K562 (cell line): ENCODE data around the gene TNFSF15. TPM values are rescaled to one million over a fixed set of nuclear protein-coding genes. Genes with fewer than 3 reads are reported as not detected.

ENCODE experiments used
- ETV1 ChIP-seq: fragments of 450-650 bp; conservative IDR thresholded peaks from 2 replicates; pipeline ENCODE4 v1.6.1; 2016; ENCODE audit warnings: missing genetic modification characterization, control low read depth, low read depth, missing compliant biosample characterization
- FOXM1 ChIP-seq, 2 experiments: fragments of 450-650 bp in 1 of 2; sonication (generic) in 1 of 2; formaldehyde crosslinking in 1 of 2; IDR thresholded peaks; 2 replicates each; pipeline versions ENCODE4 v1.6.1 to v1.9.0; 2017 to 2022; ENCODE audit warnings: low read depth in 2 of 2, mild to moderate bottlenecking in 2 of 2, missing genetic modification reagents in 1 of 2, moderate library complexity in 1 of 2
- RB1 ChIP-seq: fragments of 450-650 bp; IDR thresholded peaks from 2 replicates; pipeline ENCODE4 v1.6.1; 2017; ENCODE audit warnings: low read depth, mild to moderate bottlenecking
- SIX5 ChIP-seq, 2 experiments: IDR thresholded peaks; 2 replicates each; pipeline ENCODE4 v1.6.1; 2011; ENCODE audit warnings: low read length in 2 of 2, borderline replicate concordance in 1 of 2, low read depth in 1 of 2, mild to moderate bottlenecking in 1 of 2, moderate library complexity in 1 of 2; ENCODE audit not compliant: insufficient read depth in 1 of 2
- ZBTB1 ChIP-seq: sonication (generic); formaldehyde crosslinking; IDR thresholded peaks from 2 replicates; pipeline ENCODE4 v1.8.1; 2023; ENCODE audit warnings: missing genetic modification reagents, low read depth, mild to moderate bottlenecking, borderline replicate concordance
- ZEB2 ChIP-seq: fragments of 450-650 bp; IDR thresholded peaks from 2 replicates; pipeline ENCODE4 v1.6.1; 2016
- ZFPM2 ChIP-seq: fragments of 250-450 bp; sonication (Bioruptor Pico); IDR thresholded peaks from 2 replicates; pipeline ENCODE4 v1.5.1; 2022; ENCODE audit warnings: mild to moderate bottlenecking
- ZNF384 ChIP-seq: IDR thresholded peaks from 2 replicates; pipeline ENCODE4 v1.6.1; 2012; ENCODE audit warnings: low read depth, low read length, improper control_type of control experiment
- ZNF76 ChIP-seq: fragments of 250-450 bp; sonication (Bioruptor Pico); IDR thresholded peaks from 2 replicates; pipeline ENCODE4 v1.4.0; 2020; ENCODE audit warnings: mild to moderate bottlenecking, moderate library complexity, borderline replicate concordance
- ZNF780A ChIP-seq: fragments of 250-450 bp; sonication (Bioruptor Pico); IDR thresholded peaks from 2 replicates; pipeline ENCODE4 v1.5.0; 2021; ENCODE audit warnings: mild to moderate bottlenecking
- polyA plus RNA-seq, 8 experiments: library from polyadenylated mRNA; depleted of rRNA in 4 of 8; stranded (reverse) in 5 of 8; unstranded in 3 of 8; fragments of >200 nt; fragmentation: Nextera tagmentation in 2 of 8; fragmentation: Illumina TruSeq in 1 of 8; extraction: Ambion mirVana in 2 of 8; extraction: Trizol in 1 of 8; gene quantifications; 2 replicates each; pipeline versions ENCODE4 v1.2.1 to v1.2.3, GENCODE V29; 2011 to 2014; ENCODE audit warnings: inconsistent platforms in 1 of 8, missing spikeins in 1 of 8
- total RNA-seq, 7 experiments: library from RNA; depleted of rRNA in 6 of 7; stranded (reverse); fragments of >200 nt in 6 of 7; fragmentation: Illumina TruSeq in 2 of 7; extraction: Trizol in 2 of 7; gene quantifications; 2 replicates each; pipeline versions ENCODE4 v1.2.1 to v1.2.3, GENCODE V29; 2011 to 2021; ENCODE audit warnings: low replicate concordance in 1 of 7
- TF ChIP-seq, protein P1 (sequence below): fragments of 200-800 bp; sonication (Bioruptor generic); IDR thresholded peaks from 2 replicates; pipeline ENCODE4 v1.6.1; 2017; ENCODE audit warnings: missing genetic modification characterization, missing compliant biosample characterization
- TF ChIP-seq, protein P2 (sequence below): fragments of 200-800 bp; sonication (Bioruptor generic); IDR thresholded peaks from 2 replicates; pipeline ENCODE4 v1.6.1; 2016; ENCODE audit warnings: missing genetic modification characterization, missing compliant biosample characterization
- TF ChIP-seq, protein P3 (sequence below): fragments of 250-450 bp; sonication (Bioruptor Pico); IDR thresholded peaks from 2 replicates; pipeline ENCODE4 v1.4.0; 2020; ENCODE audit warnings: mild to moderate bottlenecking, moderate library complexity

Gene TNFSF15
- total and polyA plus RNA-seq, 9 of the 15 experiments (the other 6 are each of a cell fraction or from before 2014, with no cell fraction given) = not detected

DNA sequence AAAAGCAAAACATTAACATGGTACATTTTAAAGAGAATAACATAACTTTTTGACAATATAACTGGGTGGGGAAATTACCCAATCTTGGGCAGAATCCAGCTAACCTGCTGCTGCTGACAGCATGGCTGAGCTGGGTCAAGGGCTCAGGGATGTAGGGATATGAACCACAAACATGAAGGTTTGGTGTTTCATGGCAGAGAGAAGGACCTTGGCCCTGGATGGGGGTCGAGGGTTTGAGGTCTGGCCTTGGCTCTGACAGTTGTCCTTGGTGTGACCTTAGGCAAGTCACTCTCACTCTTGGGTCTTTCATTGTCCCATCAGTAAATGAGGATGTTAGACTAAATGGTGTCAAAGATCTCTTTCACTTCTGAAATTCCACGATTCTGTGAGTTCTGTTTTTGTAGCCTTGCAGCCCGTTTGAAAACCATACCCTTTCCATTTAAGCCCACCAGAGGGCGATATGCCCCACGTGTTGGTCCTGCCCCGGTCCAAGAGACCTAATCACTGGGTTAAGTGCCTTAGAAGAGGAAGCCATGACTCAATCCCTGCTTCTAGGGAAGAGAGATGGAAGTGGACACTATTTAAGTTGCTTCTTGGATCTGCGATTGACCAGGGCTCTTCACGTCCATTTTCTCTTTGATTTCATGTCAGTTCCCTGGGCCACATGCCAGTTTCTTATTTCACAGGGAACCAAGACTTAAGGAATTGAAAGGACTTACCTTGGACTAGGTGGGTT lies 67.1 kb downstream of the TNFSF15 start (continued):
- TF ChIP-seq, protein P1, sequence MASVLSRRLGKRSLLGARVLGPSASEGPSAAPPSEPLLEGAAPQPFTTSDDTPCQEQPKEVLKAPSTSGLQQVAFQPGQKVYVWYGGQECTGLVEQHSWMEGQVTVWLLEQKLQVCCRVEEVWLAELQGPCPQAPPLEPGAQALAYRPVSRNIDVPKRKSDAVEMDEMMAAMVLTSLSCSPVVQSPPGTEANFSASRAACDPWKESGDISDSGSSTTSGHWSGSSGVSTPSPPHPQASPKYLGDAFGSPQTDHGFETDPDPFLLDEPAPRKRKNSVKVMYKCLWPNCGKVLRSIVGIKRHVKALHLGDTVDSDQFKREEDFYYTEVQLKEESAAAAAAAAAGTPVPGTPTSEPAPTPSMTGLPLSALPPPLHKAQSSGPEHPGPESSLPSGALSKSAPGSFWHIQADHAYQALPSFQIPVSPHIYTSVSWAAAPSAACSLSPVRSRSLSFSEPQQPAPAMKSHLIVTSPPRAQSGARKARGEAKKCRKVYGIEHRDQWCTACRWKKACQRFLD (CRISPR knock-in tag) = no peak
- TF ChIP-seq SIX5 (IDR thresholded peaks at IDR 0.05; ENCODE audit: borderline replicate concordance in 1 of 2, insufficient read depth in 1 of 2, low read depth in 1 of 2, low read length in 2 of 2) (no peak), ZFPM2 (CRISPR knock-in tag) (no peak), ETV1 (tag) (no peak), ZBTB1 (CRISPR knock-in tag) (no peak), ZNF76 (CRISPR knock-in tag) (no peak), ZNF384 (no peak), RB1 (0 out of 2 replicates have a peak, but pooled peaks have one; percentile 30), ZEB2 (no peak), ZNF780A (CRISPR knock-in tag) (no peak), FOXM1 (IDR thresholded peaks at IDR 0.05; ENCODE audit: low read depth) (no peak), FOXM1 (CRISPR knock-in tag; IDR thresholded peaks at IDR 0.05; ENCODE audit: low read depth) (no peak)
- TF ChIP-seq, protein P2, sequence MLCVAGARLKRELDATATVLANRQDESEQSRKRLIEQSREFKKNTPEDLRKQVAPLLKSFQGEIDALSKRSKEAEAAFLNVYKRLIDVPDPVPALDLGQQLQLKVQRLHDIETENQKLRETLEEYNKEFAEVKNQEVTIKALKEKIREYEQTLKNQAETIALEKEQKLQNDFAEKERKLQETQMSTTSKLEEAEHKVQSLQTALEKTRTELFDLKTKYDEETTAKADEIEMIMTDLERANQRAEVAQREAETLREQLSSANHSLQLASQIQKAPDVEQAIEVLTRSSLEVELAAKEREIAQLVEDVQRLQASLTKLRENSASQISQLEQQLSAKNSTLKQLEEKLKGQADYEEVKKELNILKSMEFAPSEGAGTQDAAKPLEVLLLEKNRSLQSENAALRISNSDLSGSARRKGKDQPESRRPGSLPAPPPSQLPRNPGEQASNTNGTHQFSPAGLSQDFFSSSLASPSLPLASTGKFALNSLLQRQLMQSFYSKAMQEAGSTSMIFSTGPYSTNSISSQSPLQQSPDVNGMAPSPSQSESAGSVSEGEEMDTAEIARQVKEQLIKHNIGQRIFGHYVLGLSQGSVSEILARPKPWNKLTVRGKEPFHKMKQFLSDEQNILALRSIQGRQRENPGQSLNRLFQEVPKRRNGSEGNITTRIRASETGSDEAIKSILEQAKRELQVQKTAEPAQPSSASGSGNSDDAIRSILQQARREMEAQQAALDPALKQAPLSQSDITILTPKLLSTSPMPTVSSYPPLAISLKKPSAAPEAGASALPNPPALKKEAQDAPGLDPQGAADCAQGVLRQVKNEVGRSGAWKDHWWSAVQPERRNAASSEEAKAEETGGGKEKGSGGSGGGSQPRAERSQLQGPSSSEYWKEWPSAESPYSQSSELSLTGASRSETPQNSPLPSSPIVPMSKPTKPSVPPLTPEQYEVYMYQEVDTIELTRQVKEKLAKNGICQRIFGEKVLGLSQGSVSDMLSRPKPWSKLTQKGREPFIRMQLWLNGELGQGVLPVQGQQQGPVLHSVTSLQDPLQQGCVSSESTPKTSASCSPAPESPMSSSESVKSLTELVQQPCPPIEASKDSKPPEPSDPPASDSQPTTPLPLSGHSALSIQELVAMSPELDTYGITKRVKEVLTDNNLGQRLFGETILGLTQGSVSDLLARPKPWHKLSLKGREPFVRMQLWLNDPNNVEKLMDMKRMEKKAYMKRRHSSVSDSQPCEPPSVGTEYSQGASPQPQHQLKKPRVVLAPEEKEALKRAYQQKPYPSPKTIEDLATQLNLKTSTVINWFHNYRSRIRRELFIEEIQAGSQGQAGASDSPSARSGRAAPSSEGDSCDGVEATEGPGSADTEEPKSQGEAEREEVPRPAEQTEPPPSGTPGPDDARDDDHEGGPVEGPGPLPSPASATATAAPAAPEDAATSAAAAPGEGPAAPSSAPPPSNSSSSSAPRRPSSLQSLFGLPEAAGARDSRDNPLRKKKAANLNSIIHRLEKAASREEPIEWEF (CRISPR knock-in tag) = no peak
- TF ChIP-seq, protein P3, sequence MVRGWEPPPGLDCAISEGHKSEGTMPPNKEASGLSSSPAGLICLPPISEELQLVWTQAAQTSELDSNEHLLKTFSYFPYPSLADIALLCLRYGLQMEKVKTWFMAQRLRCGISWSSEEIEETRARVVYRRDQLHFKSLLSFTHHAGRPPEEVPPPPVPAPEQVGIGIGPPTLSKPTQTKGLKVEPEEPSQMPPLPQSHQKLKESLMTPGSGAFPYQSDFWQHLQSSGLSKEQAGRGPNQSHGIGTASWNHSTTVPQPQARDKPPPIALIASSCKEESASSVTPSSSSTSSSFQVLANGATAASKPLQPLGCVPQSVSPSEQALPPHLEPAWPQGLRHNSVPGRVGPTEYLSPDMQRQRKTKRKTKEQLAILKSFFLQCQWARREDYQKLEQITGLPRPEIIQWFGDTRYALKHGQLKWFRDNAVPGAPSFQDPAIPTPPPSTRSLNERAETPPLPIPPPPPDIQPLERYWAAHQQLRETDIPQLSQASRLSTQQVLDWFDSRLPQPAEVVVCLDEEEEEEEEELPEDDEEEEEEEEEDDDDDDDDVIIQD (CRISPR knock-in tag) = no peak
